ENCODE results near the gene PDE6C.

Gene PDE6C

GRCh38 chr10:93595378-93596161 lies 16.8 kb upstream of the PDE6C start:
- Histone ChIP-seq H3K4me2 (ENCODE audit: low read depth, low read length) (no peak overlapping the region), H3K27ac (ENCODE audit: low read length) (no peak overlapping the region), H3K4me3 (ENCODE audit: low read length) (no peak overlapping the region), H3K27me3 (replicated peaks; ENCODE audit: insufficient read depth, low read length) (no peaks in the 10 kb centered on the region), H3K9me3 (replicated peaks; ENCODE audit: insufficient read depth, low read length) (no peaks in the 10 kb centered on the region), H3K4me1 (ENCODE audit: low read length) (no peaks in the 10 kb centered on the region), H3K9me2 (replicated peaks; ENCODE audit: insufficient read depth, low read length) (no peaks in the 10 kb centered on the region), H3K79me2 (ENCODE audit: low read length) (no peaks in the 10 kb centered on the region), H3F3A (ENCODE audit: insufficient read depth, low read length) (no peaks in the 10 kb centered on the region), H2AFZ (ENCODE audit: low read length) (no peak overlapping the region), H3K9ac (ENCODE audit: low read length) (no peak overlapping the region), H3K36me3 (replicated peaks; ENCODE audit: insufficient read depth, low read length) (no peaks in the 10 kb centered on the region), H4K20me1 (ENCODE audit: insufficient read depth, low read length) (no peaks in the 10 kb centered on the region)
- TF ChIP-seq EZH2phosphoT487 (IDR thresholded peaks at IDR 0.05; ENCODE audit: low read length) (no peak), EZH2 (optimal IDR thresholded peaks at IDR 0.05; ENCODE audit: low read depth, low read length) (no peak), CTCF (IDR thresholded peaks at IDR 0.05; ENCODE audit: low read length) (no peak)
- no peak for DNase-seq

DNA sequence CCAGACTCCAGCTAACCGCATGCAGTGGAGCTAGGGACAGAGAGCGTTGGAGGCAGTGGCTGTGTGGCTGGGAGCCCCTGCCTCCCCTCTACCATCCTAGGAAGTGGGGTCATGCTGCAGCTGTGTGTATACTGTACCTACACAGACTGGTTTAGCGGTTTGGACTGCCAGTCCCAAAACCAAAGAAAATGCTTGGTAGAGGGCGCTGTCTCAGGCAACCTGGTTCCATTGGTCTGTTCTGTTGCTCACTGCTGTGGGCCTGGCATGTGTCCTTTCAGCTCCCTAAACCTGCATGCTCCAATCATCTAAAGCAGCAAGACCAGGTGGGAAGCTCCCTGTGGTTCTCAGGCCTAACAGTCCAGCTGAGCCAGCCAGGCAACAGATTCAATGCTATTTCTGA lies 15.8 kb upstream of the PDE6C start:
- Histone ChIP-seq H3K9ac (ENCODE audit: low read length) (no peak overlapping the region), H3K4me2 (ENCODE audit: low read depth, low read length) (no peak overlapping the region), H4K20me1 (ENCODE audit: insufficient read depth, low read length) (no peaks in the 10 kb centered on the region), H3K27me3 (replicated peaks; ENCODE audit: insufficient read depth, low read length) (no peaks in the 10 kb centered on the region), H3K36me3 (replicated peaks; ENCODE audit: insufficient read depth, low read length) (no peaks in the 10 kb centered on the region), H3F3A (ENCODE audit: insufficient read depth, low read length) (no peaks in the 10 kb centered on the region), H3K9me3 (replicated peaks; ENCODE audit: insufficient read depth, low read length) (no peaks in the 10 kb centered on the region), H3K4me3 (ENCODE audit: low read length) (no peak overlapping the region), H2AFZ (ENCODE audit: low read length) (no peak overlapping the region), H3K79me2 (ENCODE audit: low read length) (no peaks in the 10 kb centered on the region), H3K4me1 (ENCODE audit: low read length) (no peaks in the 10 kb centered on the region), H3K9me2 (replicated peaks; ENCODE audit: insufficient read depth, low read length) (no peaks in the 10 kb centered on the region), H3K27ac (ENCODE audit: low read length) (no peak overlapping the region)
- DNase-seq: no peak
- no peak for TF ChIP-seq CTCF (IDR thresholded peaks at IDR 0.05; ENCODE audit: low read length)
- no peak for TF ChIP-seq EZH2 (optimal IDR thresholded peaks at IDR 0.05; ENCODE audit: low read depth, low read length)
- TF ChIP-seq EZH2phosphoT487 (IDR thresholded peaks at IDR 0.05; ENCODE audit: low read length): no peak

- Histone ChIP-seq H3K9ac (ENCODE audit: low read length) (no peak overlapping the region), H4K20me1 (ENCODE audit: insufficient read depth, low read length) (no peaks in the 10 kb centered on the region), H3F3A (ENCODE audit: insufficient read depth, low read length) (no peaks in the 10 kb centered on the region), H3K4me1 (ENCODE audit: low read length) (no peaks in the 10 kb centered on the region), H3K4me2 (ENCODE audit: low read depth, low read length) (no peak overlapping the region), H3K4me3 (ENCODE audit: low read length) (no peak overlapping the region), H2AFZ (ENCODE audit: low read length) (no peak overlapping the region), H3K79me2 (ENCODE audit: low read length) (no peaks in the 10 kb centered on the region), H3K27me3 (replicated peaks; ENCODE audit: insufficient read depth, low read length) (no peaks in the 10 kb centered on the region), H3K9me2 (replicated peaks; ENCODE audit: insufficient read depth, low read length) (no peaks in the 10 kb centered on the region), H3K36me3 (replicated peaks; ENCODE audit: insufficient read depth, low read length) (no peaks in the 10 kb centered on the region), H3K9me3 (replicated peaks; ENCODE audit: insufficient read depth, low read length) (no peaks in the 10 kb centered on the region), H3K27ac (ENCODE audit: low read length) (no peak overlapping the region)
- TF ChIP-seq CTCF (IDR thresholded peaks at IDR 0.05; ENCODE audit: low read length): no peak
- no peak for TF ChIP-seq EZH2phosphoT487 (IDR thresholded peaks at IDR 0.05; ENCODE audit: low read length)
- no peak for TF ChIP-seq EZH2 (optimal IDR thresholded peaks at IDR 0.05; ENCODE audit: low read depth, low read length)
- no peak for DNase-seq
Observed at GRCh38 chr10:93597075-93597599, 15.2 kb upstream of the PDE6C start.
